ENCODE measurements around the gene CALY.
A peak's percentile ranks its signal among the peaks of the same experiment; 100 is the strongest.

The CALY gene

GRCh38 chr10:133282846-133283390, 53.8 kb downstream of the CALY start:
- DNase-seq, result no peak

GRCh38 chr10:133281628-133282372, 54.9 kb downstream of the CALY start:
- DNase-seq, result no peak

GRCh38 chr10:133281084-133281483, 55.6 kb downstream of the CALY start:
- DNase-seq, result no peak

- DNase-seq, result no peak
Measured at GRCh38 chr10:133280391-133281059, 56.2 kb downstream of the CALY start.

GRCh38 chr10:133279326-133280226, 57.1 kb downstream of the CALY start:
- DNase-seq, result no peak

- DNase-seq, result no peak
Measured at GRCh38 chr10:133278577-133279265, 58.0 kb downstream of the CALY start.

GRCh38 chr10:133277993-133278576, 58.6 kb downstream of the CALY start:
- DNase-seq, result no peak

GRCh38 chr10:133277277-133277992, 59.3 kb downstream of the CALY start:
- no peak for DNase-seq

GRCh38 chr10:133276435-133277201, 60.1 kb downstream of the CALY start, which contains the start of gene ADAM8:
Gene ADAM8, minus strand, starts transcription at chr10:133276868. Its CDS starts 51 bp downstream, at chr10:133276817.
- DNase-seq, result peak; percentile 56

GRCh38 chr10:133276100-133276434, 60.6 kb downstream of the CALY start:
- no peak for DNase-seq

- no peak for DNase-seq
Measured at GRCh38 chr10:133275684-133276092, 61.0 kb downstream of the CALY start.

- DNase-seq, result no peak
Measured at GRCh38 chr10:133274751-133275683, 61.7 kb downstream of the CALY start.

Measured in NCI-H146 (cell line).